T-helper 9 cell (primary cell): ENCODE measurements around the gene PLCB3.
"Not testable (repeated sequence)": the region's sequence is repeated elsewhere in the genome, so short reads cannot be mapped to it uniquely, and the experiment has no call there.

Experiments used
- DNase-seq: peaks from one replicate; pipeline ENCODE4 v3.0.0-alpha.2; 2020

The PLCB3 gene

DNA sequence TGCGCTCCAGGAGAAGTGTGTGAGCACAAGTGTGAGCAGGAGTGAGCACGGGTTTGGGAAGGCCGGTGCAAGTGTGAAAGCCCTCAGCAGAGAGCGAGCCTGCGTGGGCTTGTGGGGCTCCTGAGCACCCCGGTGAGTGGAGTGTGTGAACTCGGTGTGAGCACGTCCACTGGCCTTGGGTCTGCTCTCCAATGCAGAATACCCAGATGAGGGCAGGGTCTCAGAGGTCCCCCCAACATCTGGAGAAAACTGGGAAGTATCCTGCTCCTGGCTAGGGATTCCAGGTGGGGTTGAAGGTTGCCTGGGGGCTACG, 55.2 kb downstream of the PLCB3 start:
- DNase-seq, result no peak

DNA sequence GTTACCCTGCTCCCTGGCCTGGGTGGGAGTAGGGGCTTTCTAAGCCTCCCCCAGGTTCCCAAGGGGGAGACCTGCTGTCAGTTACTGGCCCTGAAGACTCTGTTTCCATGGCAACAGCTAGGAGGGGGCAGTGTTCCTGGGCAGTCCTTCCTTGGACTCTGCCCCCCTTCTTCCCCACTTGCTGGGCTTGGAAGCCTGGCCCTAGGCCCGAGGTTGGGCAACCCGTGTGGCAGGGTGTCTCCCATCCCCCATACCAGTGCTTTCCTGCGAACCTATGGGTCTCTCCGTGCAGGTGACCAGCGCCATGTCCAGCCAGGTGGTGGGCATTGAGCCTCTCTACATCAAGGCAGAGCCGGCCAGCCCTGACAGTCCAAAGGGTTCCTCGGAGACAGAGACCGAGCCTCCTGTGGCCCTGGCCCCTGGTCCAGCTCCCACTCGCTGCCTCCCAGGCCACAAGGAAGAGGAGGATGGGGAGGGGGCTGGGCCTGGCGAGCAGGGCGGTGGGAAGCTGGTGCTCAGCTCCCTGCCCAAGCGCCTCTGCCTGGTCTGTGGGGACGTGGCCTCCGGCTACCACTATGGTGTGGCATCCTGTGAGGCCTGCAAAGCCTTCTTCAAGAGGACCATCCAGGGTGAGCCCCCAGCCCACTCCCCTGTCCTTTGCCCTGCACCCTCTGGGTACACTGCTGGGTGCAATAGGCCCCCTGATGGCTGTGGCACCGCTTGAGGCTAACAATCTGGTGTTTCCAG, 55.7 kb downstream of the PLCB3 start:
- no peak for DNase-seq

DNA sequence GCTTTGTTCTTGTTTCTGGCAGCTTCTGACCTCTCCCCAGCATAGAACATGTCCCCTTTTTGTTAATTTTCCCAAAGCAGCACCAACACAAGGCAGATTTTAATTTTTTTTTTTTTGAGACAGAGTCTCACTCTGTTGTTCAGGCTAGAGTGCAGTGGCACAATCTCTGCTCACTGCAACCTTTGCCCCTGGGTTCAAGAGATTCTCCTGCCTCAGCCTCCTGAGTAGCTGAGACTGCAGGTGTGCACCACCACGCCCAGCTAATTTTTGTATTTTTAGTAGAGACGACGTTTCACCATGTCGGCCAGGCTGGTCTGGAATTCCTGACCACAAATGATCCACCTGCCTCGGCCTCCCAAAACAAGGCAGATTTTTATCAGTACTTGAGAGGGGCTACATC, 56.5 kb downstream of the PLCB3 start:
- DNase-seq, result not testable (repeated sequence)

DNA sequence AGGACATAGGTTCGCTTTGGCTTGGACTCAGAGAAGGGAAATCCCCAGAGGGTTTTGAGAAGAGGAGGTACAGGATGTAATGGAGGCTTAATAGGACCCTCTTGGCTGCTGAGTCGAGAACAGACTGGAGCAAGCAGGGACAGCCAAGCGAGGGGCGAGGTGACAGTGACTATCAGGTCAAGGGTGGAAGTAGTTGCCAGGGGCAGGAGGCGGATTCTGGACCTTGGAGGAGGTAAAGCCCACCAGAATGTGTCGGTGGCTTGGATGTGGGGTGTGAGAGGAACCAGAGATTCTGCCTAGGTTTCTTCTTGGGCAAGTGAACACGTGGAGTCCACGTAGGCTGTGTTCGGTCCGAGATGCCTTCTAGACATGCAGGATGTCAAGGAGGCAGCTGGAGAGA, 61.6 kb downstream of the PLCB3 start:
- DNase-seq, result no peak

DNA sequence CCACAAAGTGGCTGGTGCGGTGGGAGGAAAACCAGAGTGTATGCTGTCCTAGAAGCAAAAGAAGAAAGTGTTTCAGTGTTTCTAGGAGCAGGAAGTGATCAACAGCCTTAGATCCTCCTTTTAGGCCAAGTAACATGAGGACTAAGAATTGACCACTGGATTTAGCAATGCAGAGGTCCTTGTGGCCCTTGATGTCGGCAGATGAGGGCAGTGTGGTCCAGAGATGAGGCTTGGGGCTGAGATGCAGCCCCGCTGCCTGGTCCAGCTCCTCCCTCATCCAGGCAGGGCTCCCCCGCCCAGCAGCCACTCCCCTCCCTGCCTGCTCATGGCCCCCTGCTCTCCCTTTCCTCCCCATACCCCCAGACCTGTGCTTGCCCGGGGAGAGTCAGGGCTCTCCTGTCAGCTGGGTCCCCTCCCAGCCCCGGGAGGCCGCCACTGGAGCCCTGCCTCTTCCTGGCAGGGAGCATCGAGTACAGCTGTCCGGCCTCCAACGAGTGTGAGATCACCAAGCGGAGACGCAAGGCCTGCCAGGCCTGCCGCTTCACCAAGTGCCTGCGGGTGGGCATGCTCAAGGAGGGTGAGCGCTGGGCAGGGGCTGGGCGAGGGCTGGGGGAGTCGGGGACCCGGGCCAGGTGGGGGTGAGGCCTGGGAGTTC, 62.3 kb downstream of the PLCB3 start:
- no peak for DNase-seq

DNA sequence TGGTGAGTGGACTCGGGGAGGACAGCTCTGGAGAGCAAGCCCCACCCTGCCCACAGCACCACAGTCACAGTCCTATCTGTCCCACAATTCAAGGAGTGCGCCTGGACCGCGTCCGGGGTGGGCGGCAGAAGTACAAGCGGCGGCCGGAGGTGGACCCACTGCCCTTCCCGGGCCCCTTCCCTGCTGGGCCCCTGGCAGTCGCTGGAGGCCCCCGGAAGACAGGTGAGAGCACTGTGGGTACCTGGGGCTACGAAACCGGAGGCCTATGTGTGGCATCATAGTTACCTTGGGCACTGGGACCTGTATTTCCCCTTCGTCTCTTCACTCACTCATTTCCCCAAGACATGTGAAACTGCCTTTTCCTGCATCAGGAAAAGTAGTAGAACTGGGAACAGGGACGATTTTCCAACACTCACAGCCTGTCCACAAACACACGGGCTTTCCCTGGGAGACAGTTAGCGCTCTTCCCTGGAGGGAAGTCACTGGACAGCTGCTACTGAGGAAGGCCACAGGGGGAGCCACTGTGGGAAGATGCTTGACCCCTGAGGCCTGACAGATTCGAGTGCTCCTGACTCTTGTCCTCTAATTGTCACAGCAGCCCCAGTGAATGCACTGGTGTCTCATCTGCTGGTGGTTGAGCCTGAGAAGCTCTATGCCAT, 62.9 kb downstream of the PLCB3 start:
- DNase-seq, result no peak

DNA sequence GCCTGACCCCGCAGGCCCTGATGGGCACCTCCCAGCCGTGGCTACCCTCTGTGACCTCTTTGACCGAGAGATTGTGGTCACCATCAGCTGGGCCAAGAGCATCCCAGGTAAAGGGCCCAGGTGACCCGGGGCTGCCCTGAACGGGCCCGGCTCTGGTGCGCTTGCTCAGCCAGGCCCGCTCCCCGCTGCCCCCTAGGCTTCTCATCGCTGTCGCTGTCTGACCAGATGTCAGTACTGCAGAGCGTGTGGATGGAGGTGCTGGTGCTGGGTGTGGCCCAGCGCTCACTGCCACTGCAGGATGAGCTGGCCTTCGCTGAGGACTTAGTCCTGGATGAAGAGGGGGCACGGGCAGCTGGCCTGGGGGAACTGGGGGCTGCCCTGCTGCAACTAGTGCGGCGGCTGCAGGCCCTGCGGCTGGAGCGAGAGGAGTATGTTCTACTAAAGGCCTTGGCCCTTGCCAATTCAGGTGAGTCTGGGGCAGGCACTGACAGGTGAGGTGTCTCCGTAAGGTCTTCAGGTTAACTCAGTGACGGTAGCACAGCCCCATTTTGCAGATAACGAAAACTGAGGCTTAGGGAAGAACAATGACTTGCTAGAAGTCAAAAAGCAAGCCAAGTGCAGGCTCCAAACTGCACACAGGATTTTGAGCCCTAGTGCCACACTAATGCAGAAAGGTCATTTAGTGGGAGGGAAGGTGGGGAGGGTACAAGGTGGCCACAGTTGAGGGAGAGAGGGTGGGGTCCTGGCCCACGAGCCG, 63.7 kb downstream of the PLCB3 start:
- DNase-seq, result no peak

DNA sequence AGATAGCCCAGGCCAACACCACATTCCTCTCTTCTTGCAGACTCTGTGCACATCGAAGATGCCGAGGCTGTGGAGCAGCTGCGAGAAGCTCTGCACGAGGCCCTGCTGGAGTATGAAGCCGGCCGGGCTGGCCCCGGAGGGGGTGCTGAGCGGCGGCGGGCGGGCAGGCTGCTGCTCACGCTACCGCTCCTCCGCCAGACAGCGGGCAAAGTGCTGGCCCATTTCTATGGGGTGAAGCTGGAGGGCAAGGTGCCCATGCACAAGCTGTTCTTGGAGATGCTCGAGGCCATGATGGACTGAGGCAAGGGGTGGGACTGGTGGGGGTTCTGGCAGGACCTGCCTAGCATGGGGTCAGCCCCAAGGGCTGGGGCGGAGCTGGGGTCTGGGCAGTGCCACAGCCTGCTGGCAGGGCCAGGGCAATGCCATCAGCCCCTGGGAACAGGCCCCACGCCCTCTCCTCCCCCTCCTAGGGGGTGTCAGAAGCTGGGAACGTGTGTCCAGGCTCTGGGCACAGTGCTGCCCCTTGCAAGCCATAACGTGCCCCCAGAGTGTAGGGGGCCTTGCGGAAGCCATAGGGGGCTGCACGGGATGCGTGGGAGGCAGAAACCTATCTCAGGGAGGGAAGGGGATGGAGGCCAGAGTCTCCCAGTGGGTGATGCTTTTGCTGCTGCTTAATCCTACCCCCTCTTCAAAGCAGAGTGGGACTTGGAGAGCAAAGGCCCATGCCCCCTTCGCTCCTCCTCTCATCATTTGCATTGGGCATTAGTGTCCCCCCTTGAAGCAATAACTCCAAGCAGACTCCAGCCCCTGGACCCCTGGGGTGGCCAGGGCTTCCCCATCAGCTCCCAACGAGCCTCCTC, 64.6 kb downstream of the PLCB3 start:
- DNase-seq, result not testable (repeated sequence)

DNA sequence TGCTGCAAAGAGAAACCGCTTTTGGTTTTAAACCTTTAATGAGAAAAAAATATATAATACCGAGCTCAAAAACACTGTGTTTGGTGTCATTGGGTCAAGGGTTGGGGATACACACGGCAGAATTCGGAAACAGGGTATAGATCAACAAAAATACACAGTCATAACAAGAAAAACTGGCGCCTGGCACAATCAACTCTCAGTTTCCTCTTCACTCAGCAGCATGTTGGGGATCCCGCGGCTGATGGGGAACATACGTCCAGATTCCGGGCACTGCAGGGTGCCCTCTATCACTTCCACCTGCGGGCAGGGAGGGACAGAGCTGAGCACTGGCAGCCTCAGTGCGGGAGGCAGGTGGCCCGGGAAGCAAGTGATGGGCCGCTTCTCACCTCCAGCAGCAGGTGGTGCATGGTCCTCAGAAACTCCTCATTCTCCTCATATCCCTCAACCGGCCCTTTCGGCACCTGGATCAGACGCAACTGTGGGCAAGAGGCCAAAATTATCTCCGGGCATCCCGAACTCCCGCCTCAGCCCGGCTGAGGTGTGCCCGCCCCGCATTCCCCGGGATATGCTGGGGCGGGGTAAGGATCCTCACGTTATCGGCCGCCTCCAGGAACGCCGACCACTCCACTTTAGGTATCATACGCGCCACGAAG, 65.5 kb downstream of the PLCB3 start:
- DNase-seq, result peak; percentile 38

DNA sequence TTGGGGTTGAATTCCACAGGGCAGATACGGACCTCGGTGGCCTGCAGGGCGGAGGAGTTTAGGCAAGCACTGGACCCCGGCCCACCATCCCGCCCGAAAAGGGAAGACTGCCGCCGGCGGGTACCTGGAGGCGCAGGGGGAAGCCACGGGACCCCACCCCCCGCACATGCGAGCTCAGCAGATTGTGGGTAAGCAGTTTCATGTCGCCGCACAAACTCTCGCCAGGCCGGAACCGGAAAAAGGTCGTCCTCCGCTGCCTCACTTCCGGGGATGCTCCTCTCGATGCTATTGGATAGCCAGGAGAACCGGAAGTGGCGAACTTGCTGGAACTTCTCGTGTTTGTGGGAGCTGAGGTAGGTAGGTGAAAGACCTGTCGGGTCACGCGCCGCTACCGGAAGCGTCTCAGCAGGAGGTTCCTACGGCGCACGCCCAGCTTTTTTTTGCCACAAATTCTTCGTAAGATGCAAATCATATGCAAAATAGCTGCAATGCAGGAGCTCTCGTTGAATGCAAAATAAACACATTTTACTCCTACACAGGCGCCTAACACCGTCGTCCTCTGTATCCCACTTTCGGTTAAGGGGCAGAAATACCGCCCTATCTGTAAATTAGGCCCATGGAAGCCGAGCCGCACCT, 66.1 kb downstream of the PLCB3 start, which contains the start of gene TRMT112:
TRMT112 (minus strand) TSS at position 235 of the 636 bp plus-strand sequence; CDS start at position 202, 33 bp downstream.
- peak; percentile 93 for DNase-seq

DNA sequence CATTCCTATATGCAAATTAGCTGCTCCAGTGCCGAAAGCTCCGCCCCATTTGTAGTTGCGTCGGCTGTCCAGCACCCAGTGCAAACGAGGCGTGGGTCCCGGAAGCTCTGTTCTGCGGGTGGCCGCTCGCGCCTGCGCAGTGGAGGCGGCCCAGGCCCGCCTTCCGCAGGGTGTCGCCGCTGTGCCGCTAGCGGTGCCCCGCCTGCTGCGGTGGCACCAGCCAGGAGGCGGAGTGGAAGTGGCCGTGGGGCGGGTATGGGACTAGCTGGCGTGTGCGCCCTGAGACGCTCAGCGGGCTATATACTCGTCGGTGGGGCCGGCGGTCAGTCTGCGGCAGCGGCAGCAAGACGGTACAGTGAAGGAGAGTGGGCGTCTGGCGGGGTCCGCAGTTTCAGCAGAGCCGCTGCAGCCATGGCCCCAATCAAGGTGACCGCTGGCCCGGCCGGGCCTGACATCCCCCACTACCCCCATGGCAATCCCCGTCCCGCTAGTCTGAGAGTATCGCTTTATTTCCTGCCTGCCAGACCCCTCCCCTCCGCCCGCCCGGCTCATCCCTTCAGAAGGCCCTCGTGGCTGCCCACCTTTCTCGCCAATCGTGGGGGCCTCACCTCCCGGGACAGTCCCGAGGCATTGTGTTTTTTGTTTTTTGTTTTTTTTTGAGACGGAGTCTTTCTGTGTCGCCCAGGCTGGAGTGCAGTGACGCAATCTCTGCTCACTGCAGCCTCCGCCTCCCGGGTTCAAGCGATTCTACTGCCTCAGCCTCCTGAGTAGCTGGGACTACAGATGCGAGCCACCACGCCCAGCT, 66.8 kb downstream of the PLCB3 start, which contains the start of gene PRDX5:
PRDX5 (plus strand) TSS at position 161 of the 805 bp plus-strand sequence; CDS start at position 256, 95 bp downstream.
- DNase-seq, result peak; percentile 88
